NB4 (cell line): ENCODE results near the gene ZNF488.
A peak's percentile ranks its signal among the peaks of the same experiment; 100 is the strongest.

Experiments used
- MYC ChIP-seq: IDR thresholded peaks from 2 replicates; pipeline ENCODE4 v1.6.1; 2011; ENCODE audit warnings: low read depth, low read length
- POLR2A ChIP-seq: IDR thresholded peaks from 2 replicates; pipeline ENCODE4 v1.6.1; 2011; ENCODE audit warnings: mild to moderate bottlenecking; ENCODE audit not compliant: insufficient read length; ENCODE audit errors: extremely low read depth
- TF ChIP-seq, protein P1 (sequence below): IDR thresholded peaks from one replicate; pipeline ENCODE4 v1.5.1; 2012; ENCODE audit warnings: low read depth, low read length

DNA sequence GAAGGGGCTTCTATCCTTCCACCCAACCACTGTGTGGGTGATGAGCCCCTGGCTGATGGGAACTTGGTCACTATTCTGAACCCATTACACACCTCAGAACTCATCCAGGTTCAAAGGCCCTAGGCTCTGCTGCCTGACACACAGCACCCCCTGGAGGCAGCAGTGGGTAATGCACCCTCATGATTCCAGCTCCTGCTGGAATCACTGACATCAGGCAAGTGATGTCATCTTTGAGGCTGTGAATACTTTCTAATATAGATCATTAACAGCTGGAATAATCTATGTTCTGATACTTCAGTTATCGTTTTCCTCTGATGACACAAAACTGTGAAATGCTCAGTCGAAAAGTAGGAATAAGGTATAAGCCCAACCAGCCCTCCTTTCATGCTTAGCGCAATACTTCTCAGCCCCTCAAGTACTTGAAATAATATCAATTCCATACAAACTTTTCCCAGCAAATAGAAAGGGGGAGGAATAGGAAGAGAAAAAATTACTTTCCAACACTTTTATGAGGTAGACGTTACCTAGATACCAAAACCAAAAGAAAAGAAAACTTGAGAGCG is 43.4 kb downstream of the ZNF488 start:
- no peak for TF ChIP-seq POLR2A
- TF ChIP-seq, protein P1, sequence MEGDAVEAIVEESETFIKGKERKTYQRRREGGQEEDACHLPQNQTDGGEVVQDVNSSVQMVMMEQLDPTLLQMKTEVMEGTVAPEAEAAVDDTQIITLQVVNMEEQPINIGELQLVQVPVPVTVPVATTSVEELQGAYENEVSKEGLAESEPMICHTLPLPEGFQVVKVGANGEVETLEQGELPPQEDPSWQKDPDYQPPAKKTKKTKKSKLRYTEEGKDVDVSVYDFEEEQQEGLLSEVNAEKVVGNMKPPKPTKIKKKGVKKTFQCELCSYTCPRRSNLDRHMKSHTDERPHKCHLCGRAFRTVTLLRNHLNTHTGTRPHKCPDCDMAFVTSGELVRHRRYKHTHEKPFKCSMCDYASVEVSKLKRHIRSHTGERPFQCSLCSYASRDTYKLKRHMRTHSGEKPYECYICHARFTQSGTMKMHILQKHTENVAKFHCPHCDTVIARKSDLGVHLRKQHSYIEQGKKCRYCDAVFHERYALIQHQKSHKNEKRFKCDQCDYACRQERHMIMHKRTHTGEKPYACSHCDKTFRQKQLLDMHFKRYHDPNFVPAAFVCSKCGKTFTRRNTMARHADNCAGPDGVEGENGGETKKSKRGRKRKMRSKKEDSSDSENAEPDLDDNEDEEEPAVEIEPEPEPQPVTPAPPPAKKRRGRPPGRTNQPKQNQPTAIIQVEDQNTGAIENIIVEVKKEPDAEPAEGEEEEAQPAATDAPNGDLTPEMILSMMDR: peak; percentile 98
- 0 out of 2 replicates have a peak, but pooled peaks have one; percentile 33 for TF ChIP-seq MYC
